ENCODE results near the gene PTK6.

The PTK6 gene

DNA sequence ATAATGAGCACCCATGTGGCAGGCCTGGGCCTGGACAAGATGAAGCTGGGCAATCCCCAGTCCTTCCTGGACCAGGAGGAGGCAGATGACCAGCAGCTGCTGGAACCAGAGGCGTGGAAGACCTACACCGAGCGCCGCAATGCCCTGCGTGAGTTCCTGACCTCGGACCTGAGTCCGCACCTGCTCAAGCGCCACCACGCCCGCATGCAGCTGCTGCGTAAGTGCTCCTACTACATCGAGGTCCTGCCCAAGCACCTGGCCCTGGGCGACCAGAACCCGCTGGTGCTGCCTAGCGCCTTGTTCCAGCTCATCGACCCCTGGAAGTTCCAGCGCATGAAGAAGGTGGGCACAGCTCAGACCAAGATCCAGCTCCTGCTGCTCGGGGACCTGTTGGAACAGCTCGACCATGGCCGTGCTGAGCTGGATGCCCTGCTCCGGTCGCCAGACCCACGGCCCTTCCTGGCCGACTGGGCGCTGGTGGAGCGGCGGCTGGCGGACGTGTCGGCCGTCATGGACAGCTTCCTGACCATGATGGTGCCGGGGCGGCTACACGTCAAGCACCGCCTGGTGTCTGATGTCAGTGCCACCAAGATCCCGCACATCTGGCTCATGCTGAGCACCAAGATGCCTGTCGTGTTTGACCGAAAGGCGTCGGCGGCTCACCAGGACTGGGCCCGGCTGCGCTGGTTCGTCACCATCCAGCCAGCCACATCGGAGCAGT is 18.6 kb upstream of the PTK6 start:
- no peak for TF ChIP-seq FOXP2 (optimal IDR thresholded peaks at IDR 0.05; ENCODE audit: borderline replicate concordance, extremely low read depth, extremely low read length, insufficient read depth)
- TF ChIP-seq POLR2AphosphoS5 (IDR thresholded peaks at IDR 0.05; ENCODE audit: low read depth, low read length): no peak
- TF ChIP-seq, protein P1, sequence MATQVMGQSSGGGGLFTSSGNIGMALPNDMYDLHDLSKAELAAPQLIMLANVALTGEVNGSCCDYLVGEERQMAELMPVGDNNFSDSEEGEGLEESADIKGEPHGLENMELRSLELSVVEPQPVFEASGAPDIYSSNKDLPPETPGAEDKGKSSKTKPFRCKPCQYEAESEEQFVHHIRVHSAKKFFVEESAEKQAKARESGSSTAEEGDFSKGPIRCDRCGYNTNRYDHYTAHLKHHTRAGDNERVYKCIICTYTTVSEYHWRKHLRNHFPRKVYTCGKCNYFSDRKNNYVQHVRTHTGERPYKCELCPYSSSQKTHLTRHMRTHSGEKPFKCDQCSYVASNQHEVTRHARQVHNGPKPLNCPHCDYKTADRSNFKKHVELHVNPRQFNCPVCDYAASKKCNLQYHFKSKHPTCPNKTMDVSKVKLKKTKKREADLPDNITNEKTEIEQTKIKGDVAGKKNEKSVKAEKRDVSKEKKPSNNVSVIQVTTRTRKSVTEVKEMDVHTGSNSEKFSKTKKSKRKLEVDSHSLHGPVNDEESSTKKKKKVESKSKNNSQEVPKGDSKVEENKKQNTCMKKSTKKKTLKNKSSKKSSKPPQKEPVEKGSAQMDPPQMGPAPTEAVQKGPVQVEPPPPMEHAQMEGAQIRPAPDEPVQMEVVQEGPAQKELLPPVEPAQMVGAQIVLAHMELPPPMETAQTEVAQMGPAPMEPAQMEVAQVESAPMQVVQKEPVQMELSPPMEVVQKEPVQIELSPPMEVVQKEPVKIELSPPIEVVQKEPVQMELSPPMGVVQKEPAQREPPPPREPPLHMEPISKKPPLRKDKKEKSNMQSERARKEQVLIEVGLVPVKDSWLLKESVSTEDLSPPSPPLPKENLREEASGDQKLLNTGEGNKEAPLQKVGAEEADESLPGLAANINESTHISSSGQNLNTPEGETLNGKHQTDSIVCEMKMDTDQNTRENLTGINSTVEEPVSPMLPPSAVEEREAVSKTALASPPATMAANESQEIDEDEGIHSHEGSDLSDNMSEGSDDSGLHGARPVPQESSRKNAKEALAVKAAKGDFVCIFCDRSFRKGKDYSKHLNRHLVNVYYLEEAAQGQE (IDR thresholded peaks at IDR 0.05; ENCODE audit: insufficient read depth in 1 of 2, low read depth in 2 of 2, low read length in 2 of 2): no peak
- no peak for TF ChIP-seq SIN3A (IDR thresholded peaks at IDR 0.05; ENCODE audit: borderline replicate concordance, insufficient read depth, low read length)
- no peak for TF ChIP-seq TAF1 (IDR thresholded peaks at IDR 0.05; ENCODE audit: borderline replicate concordance, insufficient read depth, low read length)

DNA sequence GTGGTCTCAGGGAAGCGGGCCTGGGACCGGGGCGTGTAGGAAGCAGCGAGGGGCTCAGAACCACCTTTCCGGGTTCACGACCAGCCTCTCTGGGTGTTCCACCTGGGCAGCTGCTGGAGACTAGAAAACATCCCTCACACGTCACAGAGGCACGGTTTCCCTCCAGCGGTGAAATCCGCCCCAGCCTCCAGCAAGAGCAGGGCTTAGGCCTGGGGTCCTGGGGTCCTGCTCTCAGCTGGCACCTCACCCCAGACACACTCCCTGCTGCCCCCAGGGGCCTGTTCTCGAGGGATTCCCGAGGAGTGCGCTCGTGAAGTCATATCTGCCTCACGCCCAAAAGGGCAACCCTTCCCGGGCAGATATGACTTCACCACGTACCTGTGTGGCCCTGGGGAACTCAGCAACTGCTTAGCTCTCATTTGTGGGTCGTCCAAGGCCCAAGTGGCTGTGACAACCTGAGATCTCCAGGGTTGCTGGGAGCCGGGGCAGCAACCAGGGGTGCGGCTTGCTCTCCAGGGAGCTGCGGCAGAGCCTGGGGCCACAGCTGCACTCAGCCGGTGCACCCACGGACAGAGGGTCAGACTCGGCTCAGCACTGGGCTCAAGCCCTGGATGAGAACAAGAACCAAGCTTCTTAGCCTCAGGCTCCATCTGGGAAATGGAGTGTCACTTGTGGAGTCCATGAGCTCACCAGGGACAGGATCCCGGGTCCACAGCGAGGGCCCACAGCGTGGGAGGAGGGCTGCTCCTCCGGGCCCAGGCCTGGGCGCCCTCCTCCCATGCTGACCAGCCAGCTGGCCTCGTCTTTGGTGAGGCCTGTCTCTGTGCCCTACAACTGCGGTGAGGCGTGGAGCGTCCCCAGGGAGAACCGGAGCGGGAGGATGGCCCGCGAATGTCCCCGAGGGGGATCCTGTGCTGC is 17.4 kb upstream of the PTK6 start:
- TF ChIP-seq, protein P1 (IDR thresholded peaks at IDR 0.05; ENCODE audit: insufficient read depth in 1 of 2, low read depth in 2 of 2, low read length in 2 of 2): no peak
- TF ChIP-seq FOXP2 (optimal IDR thresholded peaks at IDR 0.05; ENCODE audit: borderline replicate concordance, extremely low read depth, extremely low read length, insufficient read depth): no peak
- no peak for TF ChIP-seq SIN3A (IDR thresholded peaks at IDR 0.05; ENCODE audit: borderline replicate concordance, insufficient read depth, low read length)
- TF ChIP-seq POLR2AphosphoS5 (IDR thresholded peaks at IDR 0.05; ENCODE audit: low read depth, low read length): no peak

DNA sequence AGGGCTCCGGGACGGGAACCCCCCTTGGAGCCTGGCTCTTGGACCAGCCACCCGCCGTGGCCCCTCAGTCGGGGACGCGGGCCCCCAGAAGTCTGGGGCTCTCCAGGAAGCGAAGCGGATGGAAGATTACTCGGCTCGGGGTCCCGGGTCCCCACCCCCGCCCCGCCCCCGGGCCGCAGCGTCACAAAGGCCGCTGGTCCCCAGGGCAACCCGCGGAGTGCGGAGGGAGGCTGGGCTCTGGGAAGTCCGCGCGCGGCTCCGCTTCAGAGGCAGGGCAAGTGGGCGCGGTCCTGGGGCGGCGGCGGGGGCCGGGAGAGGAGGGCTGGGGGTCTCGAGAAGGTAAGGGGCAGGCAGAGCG is 16.7 kb upstream of the PTK6 start, which contains the start of gene FNDC11:
Gene FNDC11, plus strand, starts transcription at position 227 of the 358 bp plus-strand sequence. CDS start 1,505 bp downstream, outside the sequence.
- no peak for TF ChIP-seq TAF1 (IDR thresholded peaks at IDR 0.05; ENCODE audit: borderline replicate concordance, insufficient read depth, low read length)
- TF ChIP-seq, protein P1 (IDR thresholded peaks at IDR 0.05; ENCODE audit: insufficient read depth in 1 of 2, low read depth in 2 of 2, low read length in 2 of 2): no peak
- TF ChIP-seq SIN3A (IDR thresholded peaks at IDR 0.05; ENCODE audit: borderline replicate concordance, insufficient read depth, low read length): no peak
- no peak for TF ChIP-seq POLR2AphosphoS5 (IDR thresholded peaks at IDR 0.05; ENCODE audit: low read depth, low read length)
- no peak for TF ChIP-seq FOXP2 (optimal IDR thresholded peaks at IDR 0.05; ENCODE audit: borderline replicate concordance, extremely low read depth, extremely low read length, insufficient read depth)

DNA sequence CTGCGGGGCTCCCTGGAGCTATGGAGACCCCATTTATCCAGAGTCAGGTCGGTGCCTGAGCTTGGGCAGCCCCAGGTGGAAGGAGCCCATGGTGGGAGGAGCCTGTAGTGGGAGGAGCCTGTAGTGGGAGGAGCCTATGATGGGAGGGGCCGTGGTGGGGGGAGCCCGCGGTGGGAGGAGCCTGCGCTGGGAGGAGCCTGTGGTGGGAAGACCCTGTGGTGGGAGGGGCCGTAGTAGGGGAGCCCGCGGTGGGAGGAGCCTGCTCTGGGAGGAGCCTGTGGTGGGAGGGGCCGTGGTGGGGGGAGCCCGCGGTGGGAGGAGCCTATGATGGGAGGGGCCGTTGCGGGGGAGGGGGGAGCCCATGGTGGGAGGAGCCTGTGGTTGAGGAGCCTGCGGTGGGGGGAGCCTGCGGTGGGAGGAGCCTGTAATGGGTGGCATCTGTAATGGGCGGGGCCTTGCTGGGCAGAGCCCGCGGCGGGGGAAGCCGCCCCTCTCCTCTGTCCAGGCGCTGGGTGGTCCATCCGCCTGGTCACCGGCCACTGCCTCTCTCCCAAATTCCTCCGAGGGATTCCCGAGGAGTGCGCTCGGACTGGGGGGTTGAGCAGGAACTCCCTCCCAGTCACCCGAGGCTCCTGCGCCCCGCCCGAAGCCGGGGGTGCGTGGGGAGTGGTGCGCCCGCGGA is 16.2 kb upstream of the PTK6 start:
- TF ChIP-seq, protein P1 (IDR thresholded peaks at IDR 0.05; ENCODE audit: insufficient read depth in 1 of 2, low read depth in 2 of 2, low read length in 2 of 2): no peak
- no peak for TF ChIP-seq TAF1 (IDR thresholded peaks at IDR 0.05; ENCODE audit: borderline replicate concordance, insufficient read depth, low read length)
- TF ChIP-seq SIN3A (IDR thresholded peaks at IDR 0.05; ENCODE audit: borderline replicate concordance, insufficient read depth, low read length): no peak
- TF ChIP-seq POLR2AphosphoS5 (IDR thresholded peaks at IDR 0.05; ENCODE audit: low read depth, low read length): no peak
- no peak for TF ChIP-seq FOXP2 (optimal IDR thresholded peaks at IDR 0.05; ENCODE audit: borderline replicate concordance, extremely low read depth, extremely low read length, insufficient read depth)
